Epithelial cell of proximal tubule (primary cell): ENCODE data around the gene NTHL1. TPM values are rescaled to one million over a fixed set of nuclear protein-coding genes. Genes with fewer than 3 reads are reported as not detected.

Source experiments
- DNase-seq: peaks from one replicate; pipeline ENCODE4 v3.0.0-alpha.2; 2011; ENCODE audit warnings: low read depth
- H3K4me3 ChIP-seq: 2 replicates; pipeline ENCODE4 v1.5.1; 2011; ENCODE audit warnings: low read depth, mild to moderate bottlenecking, low read length
- CTCF ChIP-seq: conservative IDR thresholded peaks from 2 replicates; pipeline ENCODE4 v1.5.1; 2012; ENCODE audit warnings: low read depth, mild to moderate bottlenecking, low read length
- total RNA-seq: library from RNA; depleted of rRNA; stranded (reverse); fragments of >200 nt; gene quantifications from 2 replicates; pipeline ENCODE4 v1.2.3, GENCODE V29; 2015

The NTHL1 gene
- total RNA-seq, 1 donor from 2014 or later, result 61.2 TPM

GRCh38 chr16:2063861-2064260 is 16.2 kb upstream of the NTHL1 start:
- no peak for DNase-seq
- no peak overlapping the region for H3K4me3 ChIP-seq
- TF ChIP-seq CTCF, result no peak

GRCh38 chr16:2062801-2063200 is 15.2 kb upstream of the NTHL1 start:
- no peak for TF ChIP-seq CTCF
- H3K4me3 ChIP-seq, result no peak overlapping the region
- DNase-seq, result no peak

GRCh38 chr16:2061526-2061925 is 13.9 kb upstream of the NTHL1 start:
- no peak overlapping the region for H3K4me3 ChIP-seq
- TF ChIP-seq CTCF, result no peak
- DNase-seq, result no peak

- H3K4me3 ChIP-seq, result no peak overlapping the region
- no peak for TF ChIP-seq CTCF
- no peak for DNase-seq
Observed at GRCh38 chr16:2061023-2061422, 13.4 kb upstream of the NTHL1 start.

- no peak for DNase-seq
- TF ChIP-seq CTCF, result no peak
- H3K4me3 ChIP-seq, result no peak overlapping the region
Observed at GRCh38 chr16:2060346-2060745, 12.7 kb upstream of the NTHL1 start.

- no peak overlapping the region for H3K4me3 ChIP-seq
- TF ChIP-seq CTCF, result no peak
- no peak for DNase-seq
Observed at GRCh38 chr16:2058872-2059271, 11.2 kb upstream of the NTHL1 start.

GRCh38 chr16:2058420-2058819 is 10.8 kb upstream of the NTHL1 start:
- H3K4me3 ChIP-seq, result no peak overlapping the region
- TF ChIP-seq CTCF, result no peak
- DNase-seq, result no peak
